Measurements from ENCODE around the gene SHD.
"Not testable (repeated sequence)": the region's sequence is repeated elsewhere in the genome, so short reads cannot be mapped to it uniquely, and the experiment has no call there.

SHD gene

DNA sequence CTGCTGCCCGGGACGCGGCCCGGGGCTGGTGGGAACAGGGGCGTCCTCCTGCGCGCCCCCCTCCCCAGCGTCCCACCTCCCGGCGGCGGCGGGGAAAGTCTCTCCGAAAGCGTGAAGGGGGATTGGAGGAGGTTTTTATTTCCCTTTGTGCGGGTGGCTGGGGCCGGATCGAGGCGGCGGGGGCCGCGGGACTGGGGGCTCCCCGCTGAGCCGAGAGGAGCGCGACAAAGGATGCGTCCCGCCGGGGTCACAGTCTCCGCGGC, 132 bp downstream of the SHD start:
- ChIA-PET CTCF (no interaction called here), POLR2A (no interaction called here)
- DNase-seq (ENCODE audit: extremely low spot score) = no peak
- TF ChIP-seq, protein P1, sequence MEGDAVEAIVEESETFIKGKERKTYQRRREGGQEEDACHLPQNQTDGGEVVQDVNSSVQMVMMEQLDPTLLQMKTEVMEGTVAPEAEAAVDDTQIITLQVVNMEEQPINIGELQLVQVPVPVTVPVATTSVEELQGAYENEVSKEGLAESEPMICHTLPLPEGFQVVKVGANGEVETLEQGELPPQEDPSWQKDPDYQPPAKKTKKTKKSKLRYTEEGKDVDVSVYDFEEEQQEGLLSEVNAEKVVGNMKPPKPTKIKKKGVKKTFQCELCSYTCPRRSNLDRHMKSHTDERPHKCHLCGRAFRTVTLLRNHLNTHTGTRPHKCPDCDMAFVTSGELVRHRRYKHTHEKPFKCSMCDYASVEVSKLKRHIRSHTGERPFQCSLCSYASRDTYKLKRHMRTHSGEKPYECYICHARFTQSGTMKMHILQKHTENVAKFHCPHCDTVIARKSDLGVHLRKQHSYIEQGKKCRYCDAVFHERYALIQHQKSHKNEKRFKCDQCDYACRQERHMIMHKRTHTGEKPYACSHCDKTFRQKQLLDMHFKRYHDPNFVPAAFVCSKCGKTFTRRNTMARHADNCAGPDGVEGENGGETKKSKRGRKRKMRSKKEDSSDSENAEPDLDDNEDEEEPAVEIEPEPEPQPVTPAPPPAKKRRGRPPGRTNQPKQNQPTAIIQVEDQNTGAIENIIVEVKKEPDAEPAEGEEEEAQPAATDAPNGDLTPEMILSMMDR (IDR thresholded peaks at IDR 0.05; ENCODE audit: control extremely low read depth, extremely low read depth, low read depth, missing control alignments) = no peak

DNA sequence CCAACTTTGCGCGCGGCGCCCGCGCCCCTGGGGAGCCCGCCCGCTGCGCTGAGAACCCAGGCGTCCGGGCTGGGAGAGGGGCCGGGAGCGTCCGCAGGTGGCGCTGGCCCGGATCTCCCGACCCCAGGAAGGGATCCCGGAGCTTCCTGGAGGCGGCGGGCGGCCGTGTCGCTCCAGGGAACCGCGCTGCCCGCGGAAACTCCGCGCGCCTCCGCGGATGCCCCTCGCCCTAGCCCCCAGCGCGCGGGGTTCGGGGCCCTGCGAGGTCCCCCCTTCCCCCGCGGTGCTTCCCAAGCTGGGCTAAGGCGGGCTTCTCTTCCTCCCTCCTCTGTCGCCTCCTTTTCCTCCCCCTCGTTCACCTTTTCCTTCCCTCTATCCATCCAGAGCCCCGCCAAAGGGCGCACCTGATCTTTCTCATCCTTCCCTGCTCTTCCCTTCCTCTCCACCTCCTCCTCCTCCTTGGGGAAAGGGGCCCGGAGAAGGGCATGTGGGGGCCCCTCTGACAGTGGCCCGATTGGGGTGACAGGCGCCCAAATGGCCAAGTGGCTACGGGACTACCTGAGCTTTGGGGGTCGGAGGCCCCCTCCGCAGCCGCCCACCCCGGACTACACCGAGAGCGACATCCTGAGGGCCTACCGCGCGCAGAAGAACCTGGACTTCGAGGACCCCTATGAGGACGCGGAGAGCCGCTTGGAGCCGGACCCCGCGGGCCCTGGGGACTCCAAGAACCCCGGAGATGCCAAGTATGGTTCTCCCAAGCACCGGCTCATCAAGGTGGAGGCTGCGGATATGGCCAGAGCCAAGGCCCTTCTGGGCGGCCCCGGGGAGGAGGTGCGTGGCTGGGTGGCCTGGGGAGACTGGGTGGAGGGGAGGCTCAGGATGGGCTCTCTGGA, 710 bp downstream of the SHD start:
- no peak for DNase-seq (ENCODE audit: extremely low spot score)
- ChIA-PET CTCF (interaction anchor here (1.5 kb wide), 1 partner anchor 73 kb away, joined by 3 read pairs; no protein-coding TSS in a partner anchor), POLR2A (no interaction called here)
- TF ChIP-seq, protein P1 (IDR thresholded peaks at IDR 0.05; ENCODE audit: control extremely low read depth, extremely low read depth, low read depth, missing control alignments) = no peak

DNA sequence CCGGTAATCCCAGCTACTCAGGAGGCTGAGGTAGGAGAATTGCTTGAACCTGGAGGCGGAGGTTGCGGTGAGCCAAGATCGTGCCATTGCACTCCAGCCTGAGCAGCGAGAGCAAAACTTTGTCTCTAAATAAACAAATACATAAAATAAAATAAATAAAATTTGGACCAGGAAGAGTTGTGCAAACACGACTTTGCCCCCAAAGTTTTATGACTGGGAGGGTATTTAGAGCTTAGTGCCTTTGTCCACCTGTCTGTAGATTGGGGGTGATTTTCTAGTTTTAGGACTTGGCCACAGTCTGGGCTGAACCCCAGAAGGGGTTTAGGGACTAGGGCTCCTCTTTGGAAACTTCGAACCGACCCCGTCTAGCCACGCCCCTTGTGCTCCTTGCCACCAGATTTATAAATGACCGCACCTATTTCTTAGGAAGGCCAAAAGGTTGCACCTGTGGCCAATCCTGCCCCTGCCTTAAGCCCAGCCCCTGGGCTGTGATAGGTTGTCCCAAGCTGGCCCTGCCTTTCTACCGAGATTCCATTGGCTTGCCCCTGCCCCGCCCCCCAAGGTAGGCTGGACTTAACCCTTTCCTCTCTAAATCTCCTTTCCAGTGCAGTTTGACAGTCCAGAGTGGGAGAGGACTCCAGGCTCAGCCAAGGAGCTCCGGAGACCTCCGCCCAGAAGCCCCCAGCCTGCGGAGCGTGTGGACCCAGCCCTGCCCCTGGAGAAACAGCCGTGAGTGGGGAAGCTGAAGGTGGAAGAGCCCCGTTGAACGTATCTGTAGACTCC, 5.3 kb downstream of the SHD start:
- TF ChIP-seq, protein P1 (IDR thresholded peaks at IDR 0.05; ENCODE audit: control extremely low read depth, extremely low read depth, low read depth, missing control alignments) = no peak

DNA sequence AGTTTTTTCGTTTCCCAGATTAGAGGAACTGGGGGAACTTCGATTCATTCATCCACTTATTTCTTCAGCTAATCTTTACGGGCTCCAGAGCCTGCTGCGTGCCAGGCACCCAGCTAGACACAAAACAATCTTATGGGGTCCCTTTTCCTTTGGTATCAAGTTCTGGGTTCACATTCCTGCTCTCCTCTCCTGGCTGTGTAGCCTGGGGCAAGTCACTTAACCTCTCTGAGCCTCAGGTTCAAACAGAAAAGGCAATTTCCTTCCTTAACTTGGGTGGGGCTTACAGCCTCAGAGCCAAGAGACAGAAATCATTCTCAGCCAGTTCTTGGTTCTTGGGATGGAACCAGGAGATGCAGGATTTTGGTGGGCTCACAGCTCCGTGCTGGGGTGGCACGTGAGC, 5.9 kb downstream of the SHD start:
- DNase-seq (ENCODE audit: extremely low spot score) = no peak
- ChIA-PET CTCF (no interaction called here), POLR2A (interaction anchor here (0.6 kb wide), 1 partner anchor 150 kb away, joined by 6 read pairs; no protein-coding TSS in a partner anchor)
- TF ChIP-seq, protein P1 (IDR thresholded peaks at IDR 0.05; ENCODE audit: control extremely low read depth, extremely low read depth, low read depth, missing control alignments) = no peak

More for the DNA sequence above, 5.3 kb downstream of the SHD start:
- ChIA-PET POLR2A (no interaction called here), CTCF (interaction anchor here (1.2 kb wide), 1 partner anchor 17 kb away, joined by 3 read pairs; no protein-coding TSS in a partner anchor)
- no peak for DNase-seq (ENCODE audit: extremely low spot score)

DNA sequence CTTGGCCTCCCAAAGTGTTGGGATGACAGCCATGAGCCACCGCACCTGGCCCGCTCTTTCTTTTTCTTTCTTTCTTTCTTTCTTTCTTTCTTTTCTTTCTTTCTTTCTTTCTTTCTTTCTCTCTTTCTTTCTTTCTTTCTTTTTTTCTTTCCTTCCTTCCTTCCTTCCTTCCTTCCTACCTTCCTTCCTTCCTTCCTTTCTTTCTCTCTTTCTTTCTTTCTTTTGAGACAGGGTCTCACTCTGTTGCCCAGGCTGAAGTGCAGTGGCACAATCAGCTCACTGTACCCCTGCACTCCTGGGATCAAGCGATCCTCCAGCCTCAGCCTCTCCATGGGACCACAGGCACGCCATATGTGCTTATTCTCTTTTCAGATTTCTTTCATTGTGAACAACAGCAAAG, 7.1 kb downstream of the SHD start:
- CTCF ChIA-PET; POLR2A ChIA-PET; DNase-seq (ENCODE audit: extremely low spot score): not testable (repeated sequence)

DNA sequence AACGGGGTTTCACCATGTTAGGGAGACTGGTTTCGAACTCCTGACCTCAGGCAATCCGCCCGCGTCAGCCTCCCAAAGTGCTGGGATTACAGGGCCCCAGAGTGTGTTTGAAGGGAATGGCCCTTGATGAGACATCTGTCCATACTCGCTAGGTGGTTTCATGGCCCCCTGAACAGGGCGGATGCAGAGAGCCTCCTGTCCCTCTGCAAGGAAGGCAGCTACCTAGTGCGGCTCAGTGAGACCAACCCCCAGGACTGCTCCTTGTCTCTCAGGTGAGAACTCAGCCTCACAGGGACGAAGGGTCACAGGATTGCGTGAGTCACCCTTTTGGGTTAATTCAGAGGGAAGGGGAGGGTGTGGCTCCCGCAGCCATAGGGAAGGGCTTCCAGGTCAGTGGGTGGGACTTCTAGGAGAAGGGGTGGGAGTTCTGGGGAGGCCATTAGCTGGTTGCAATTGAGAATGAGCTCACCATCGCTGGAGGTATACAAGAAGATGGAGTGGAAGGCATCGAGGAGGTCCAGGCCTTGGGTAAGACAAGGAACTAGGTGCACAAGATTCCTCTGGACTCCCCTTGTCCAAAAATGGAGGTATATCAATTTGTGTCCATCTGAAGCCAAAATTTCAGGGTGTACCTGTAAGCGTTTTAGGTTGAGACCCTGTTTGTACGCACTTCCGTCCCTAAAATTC, 9.2 kb downstream of the SHD start:
- no peak for DNase-seq (ENCODE audit: extremely low spot score)
- CTCF ChIA-PET = interaction anchor here (1.1 kb wide), 1 partner anchor 21 kb away, joined by 3 read pairs; no protein-coding TSS in a partner anchor
- TF ChIP-seq, protein P1 (IDR thresholded peaks at IDR 0.05; ENCODE audit: control extremely low read depth, extremely low read depth, low read depth, missing control alignments) = no peak
- POLR2A ChIA-PET = interaction anchor here (0.5 kb wide), 1 partner anchor 27 kb away, joined by 5 read pairs; no protein-coding TSS in a partner anchor

All from GM10248 (cell line).